ENCODE measurements around the gene VSX1. TPM values are rescaled to one million over a fixed set of nuclear protein-coding genes. Genes with fewer than 3 reads are reported as not detected.

VSX1 gene
- total RNA-seq, 1 donor from 2014 or later = not detected

DNA sequence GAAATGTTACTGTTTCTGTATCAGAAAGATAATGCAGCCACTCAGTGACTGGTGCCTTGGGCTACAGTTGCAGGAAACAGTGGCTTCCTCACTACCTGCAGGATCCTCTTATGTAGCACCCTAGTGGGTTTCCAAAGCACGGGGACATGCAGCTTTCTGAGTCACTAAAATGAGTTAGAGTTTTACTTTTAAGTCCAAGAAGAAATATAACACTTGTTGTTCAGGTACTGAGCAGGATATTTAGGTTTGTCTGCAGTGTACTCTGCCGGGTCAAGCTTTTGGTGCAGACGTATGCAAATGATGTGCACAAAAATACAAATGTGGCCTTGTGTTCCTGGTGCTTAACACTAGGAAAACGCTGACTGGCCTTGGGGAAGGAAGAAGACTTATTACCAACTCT is 46.0 kb downstream of the VSX1 start:
- peaks cover 84% of the 10 kb centered on the region for H3K4me1 ChIP-seq
- no peaks in the 10 kb centered on the region for H3K36me3 ChIP-seq
- no peak overlapping the region for H3K4me3 ChIP-seq
- H3K27ac ChIP-seq = peak overlapping the region; percentile 13
- no peak for DNase-seq
- H3K9me3 ChIP-seq = no peaks in the 10 kb centered on the region
- TF ChIP-seq, protein P1, sequence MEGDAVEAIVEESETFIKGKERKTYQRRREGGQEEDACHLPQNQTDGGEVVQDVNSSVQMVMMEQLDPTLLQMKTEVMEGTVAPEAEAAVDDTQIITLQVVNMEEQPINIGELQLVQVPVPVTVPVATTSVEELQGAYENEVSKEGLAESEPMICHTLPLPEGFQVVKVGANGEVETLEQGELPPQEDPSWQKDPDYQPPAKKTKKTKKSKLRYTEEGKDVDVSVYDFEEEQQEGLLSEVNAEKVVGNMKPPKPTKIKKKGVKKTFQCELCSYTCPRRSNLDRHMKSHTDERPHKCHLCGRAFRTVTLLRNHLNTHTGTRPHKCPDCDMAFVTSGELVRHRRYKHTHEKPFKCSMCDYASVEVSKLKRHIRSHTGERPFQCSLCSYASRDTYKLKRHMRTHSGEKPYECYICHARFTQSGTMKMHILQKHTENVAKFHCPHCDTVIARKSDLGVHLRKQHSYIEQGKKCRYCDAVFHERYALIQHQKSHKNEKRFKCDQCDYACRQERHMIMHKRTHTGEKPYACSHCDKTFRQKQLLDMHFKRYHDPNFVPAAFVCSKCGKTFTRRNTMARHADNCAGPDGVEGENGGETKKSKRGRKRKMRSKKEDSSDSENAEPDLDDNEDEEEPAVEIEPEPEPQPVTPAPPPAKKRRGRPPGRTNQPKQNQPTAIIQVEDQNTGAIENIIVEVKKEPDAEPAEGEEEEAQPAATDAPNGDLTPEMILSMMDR (IDR thresholded peaks at IDR 0.05) = no peak
- H3K27me3 ChIP-seq (ENCODE audit: low read depth) = no peaks in the 10 kb centered on the region
- intact Hi-C loops (cut with DNase I) = no loop called here
- no peak for ATAC-seq

DNA sequence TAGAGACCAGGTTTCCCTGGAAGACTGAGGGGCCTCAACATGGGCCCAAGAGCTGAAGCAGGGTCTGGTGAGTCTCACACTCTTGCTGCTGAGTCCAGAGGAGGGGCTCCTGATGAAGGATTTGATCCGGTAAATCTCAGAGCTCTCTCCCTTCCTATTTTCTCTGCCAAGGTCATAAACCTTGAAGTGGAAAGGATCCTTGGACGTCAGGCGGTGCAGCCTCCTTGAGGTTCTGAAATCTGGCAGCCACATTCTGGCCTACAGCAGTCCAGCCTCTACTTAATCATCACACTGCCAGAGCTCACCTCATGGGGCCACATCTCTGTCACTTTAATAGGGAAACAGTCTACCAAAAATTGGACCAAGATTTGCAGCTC is 48.0 kb downstream of the VSX1 start:
- TF ChIP-seq, protein P1 (IDR thresholded peaks at IDR 0.05) = no peak
- no peaks in the 10 kb centered on the region for H3K27me3 ChIP-seq (ENCODE audit: low read depth)
- DNase-seq = no peak
- ATAC-seq = peak in 1 of 2 donors; percentile 43
- H3K27ac ChIP-seq = no peak overlapping the region
- H3K4me3 ChIP-seq = no peak overlapping the region
- intact Hi-C loops (cut with DNase I) = no loop called here
- no peaks in the 10 kb centered on the region for H3K9me3 ChIP-seq
- peaks cover 16% of the 10 kb centered on the region for H3K36me3 ChIP-seq
- H3K4me1 ChIP-seq = peaks cover 64% of the 10 kb centered on the region

DNA sequence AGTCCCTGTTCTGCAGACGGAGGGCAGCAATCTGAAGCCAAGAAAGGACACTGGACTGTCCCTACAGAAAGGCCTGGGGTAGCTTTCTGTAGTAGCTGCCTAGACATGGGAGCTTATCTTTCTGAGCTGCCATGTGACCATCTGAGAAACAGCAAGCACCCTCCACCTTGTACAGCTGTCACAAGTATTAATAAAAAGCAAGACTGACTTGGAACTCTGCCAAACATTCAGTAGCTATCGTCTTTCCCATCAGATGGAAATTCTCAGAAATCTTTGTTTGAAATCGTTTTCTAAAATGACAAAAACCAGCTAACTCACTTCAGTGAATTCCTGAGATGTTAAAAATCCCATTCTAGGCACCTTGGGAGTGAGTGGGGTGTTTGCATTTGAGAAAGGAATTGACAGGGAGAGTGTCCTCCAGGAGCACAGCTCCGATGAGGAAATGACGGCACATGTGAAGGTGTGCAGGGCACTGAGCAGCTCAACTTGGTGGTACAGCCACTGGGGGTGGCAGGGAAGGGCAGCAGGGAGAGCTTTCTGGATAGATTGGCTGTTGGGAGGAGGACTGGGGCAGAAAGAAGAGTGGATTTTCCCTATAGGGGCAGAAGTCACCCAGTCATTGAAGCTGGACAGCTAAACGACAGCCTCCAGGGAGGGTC is 48.5 kb downstream of the VSX1 start:
- peaks cover 21% of the 10 kb centered on the region for H3K36me3 ChIP-seq
- intact Hi-C loops (cut with DNase I) = no loop called here
- peak; percentile 13 for DNase-seq
- no peaks in the 10 kb centered on the region for H3K27me3 ChIP-seq (ENCODE audit: low read depth)
- H3K4me3 ChIP-seq = no peak overlapping the region
- H3K4me1 ChIP-seq = peaks cover 59% of the 10 kb centered on the region
- peak; percentile 47 to 51 for ATAC-seq
- H3K27ac ChIP-seq = no peak overlapping the region
- H3K9me3 ChIP-seq = no peaks in the 10 kb centered on the region
- TF ChIP-seq, protein P1 (IDR thresholded peaks at IDR 0.05) = no peak

DNA sequence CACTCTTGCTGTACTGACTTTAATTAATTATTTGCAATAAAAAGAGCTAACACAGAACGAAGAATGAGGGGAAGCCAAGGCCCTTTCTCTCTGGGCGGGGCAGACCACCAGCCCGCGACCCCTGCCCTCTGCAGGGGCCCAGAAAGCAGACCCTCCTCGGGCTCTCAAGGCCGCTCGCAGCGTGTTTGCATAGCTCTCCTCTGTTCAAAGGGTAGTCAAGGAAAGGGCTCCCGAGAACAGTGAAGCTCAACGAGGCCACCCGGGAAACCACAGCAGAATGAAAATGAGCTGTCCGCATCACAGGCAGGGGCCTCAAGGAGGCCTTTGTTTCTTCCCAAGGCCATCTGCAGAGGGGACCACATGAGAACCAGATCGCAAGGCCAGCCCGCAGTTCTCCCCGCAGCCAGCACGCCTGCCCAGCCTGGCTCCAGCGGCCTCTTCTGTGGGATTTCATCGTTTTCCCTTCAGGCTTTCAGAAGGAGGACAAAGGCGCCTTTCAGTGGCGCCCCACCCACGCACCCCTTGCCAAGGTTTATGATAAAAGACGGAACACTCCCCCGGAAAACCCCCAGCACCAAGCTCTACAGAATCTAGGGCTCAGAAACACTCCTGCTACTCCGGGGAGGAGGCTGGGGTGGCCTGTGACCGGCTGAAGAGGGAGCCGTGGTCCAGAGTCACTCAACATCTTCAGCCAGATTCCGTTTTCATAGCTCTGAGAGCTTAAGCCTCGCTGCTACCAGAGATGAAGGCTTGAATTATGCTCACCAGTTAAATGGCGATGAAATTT is 49.3 kb downstream of the VSX1 start:
- intact Hi-C loops (cut with DNase I) = no loop called here
- ATAC-seq = peak; percentile 54 to 65
- no peaks in the 10 kb centered on the region for H3K27me3 ChIP-seq (ENCODE audit: low read depth)
- H3K27ac ChIP-seq = no peak overlapping the region
- H3K36me3 ChIP-seq = peaks cover 23% of the 10 kb centered on the region
- DNase-seq = peak; percentile 45
- TF ChIP-seq, protein P1 (IDR thresholded peaks at IDR 0.05) = no peak
- H3K4me3 ChIP-seq = no peak overlapping the region
- H3K9me3 ChIP-seq = no peaks in the 10 kb centered on the region
- H3K4me1 ChIP-seq = peaks cover 52% of the 10 kb centered on the region

DNA sequence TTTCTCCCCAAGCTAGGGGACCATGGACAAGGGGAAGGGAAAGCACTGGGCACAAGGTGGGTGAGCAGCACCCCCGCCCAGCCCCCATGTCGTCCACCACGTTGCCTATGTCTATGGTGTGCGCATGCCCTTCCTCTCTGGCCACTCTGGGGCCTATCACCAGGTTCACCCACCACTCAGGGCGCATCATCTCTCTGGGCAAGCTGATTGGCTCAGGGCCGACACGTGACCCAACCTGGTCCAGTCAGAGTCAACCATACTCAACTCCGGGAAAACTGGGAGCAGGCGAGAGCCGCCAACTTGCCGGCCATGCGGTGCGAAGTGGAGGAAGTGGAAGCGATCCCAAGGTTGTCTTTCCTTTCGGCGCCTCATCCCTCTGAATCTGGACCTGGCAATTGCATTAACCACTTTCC is 49.9 kb downstream of the VSX1 start:
- no peak overlapping the region for H3K27ac ChIP-seq
- intact Hi-C loops (cut with DNase I) = no loop called here
- no peak overlapping the region for H3K4me3 ChIP-seq
- no peaks in the 10 kb centered on the region for H3K27me3 ChIP-seq (ENCODE audit: low read depth)
- ATAC-seq (peak in 1 of 2 donors; percentile 23), DNase-seq (peak; percentile 20)
- TF ChIP-seq, protein P1 (IDR thresholded peaks at IDR 0.05) = no peak
- peaks cover 46% of the 10 kb centered on the region for H3K4me1 ChIP-seq
- H3K9me3 ChIP-seq = no peaks in the 10 kb centered on the region
- peaks cover 23% of the 10 kb centered on the region for H3K36me3 ChIP-seq

Measured in lower lobe of right lung (tissue), 2 donors.